ENCODE data around the gene CACNA1F. TPM values are rescaled to one million over a fixed set of nuclear protein-coding genes. Genes with fewer than 3 reads are reported as not detected.

The CACNA1F gene
- total and polyA plus RNA-seq, 2 donors, result 0.05 to 0.10 TPM

GRCh38 chrX:49231333-49232000 lies 1.7 kb downstream of the CACNA1F start:
- no peak for DNase-seq (ENCODE audit: extremely low spot score)
- WGBS, result 94% methylated on average over 10 of the region's 10 CpGs
- H3K27ac ChIP-seq (ENCODE audit: low read depth), result no peak overlapping the region

GRCh38 chrX:49230500-49231232 lies 2.5 kb downstream of the CACNA1F start:
- no peak overlapping the region for H3K27ac ChIP-seq (ENCODE audit: low read depth)
- no peaks in the 10 kb centered on the region for H3K4me1 ChIP-seq (ENCODE audit: insufficient read depth)
- DNase-seq (ENCODE audit: extremely low spot score), result no peak
- WGBS, result 6% methylated on average over 44 of the region's 44 CpGs
- peak overlapping the region; percentile 29 for H3K4me3 ChIP-seq (ENCODE audit: low read depth, low read length)
- H3K36me3 ChIP-seq (ENCODE audit: insufficient read depth), result no peaks in the 10 kb centered on the region

More at GRCh38 chrX:49231333-49232000, 1.7 kb downstream of the CACNA1F start:
- no peak overlapping the region for H3K4me3 ChIP-seq (ENCODE audit: low read depth, low read length)
- no peaks in the 10 kb centered on the region for H3K36me3 ChIP-seq (ENCODE audit: insufficient read depth)
- no peaks in the 10 kb centered on the region for H3K4me1 ChIP-seq (ENCODE audit: insufficient read depth)

- WGBS, result 88% methylated on average over 17 of the region's 17 CpGs
- no peak for DNase-seq (ENCODE audit: extremely low spot score)
- H3K4me3 ChIP-seq (ENCODE audit: low read depth, low read length), result no peak overlapping the region
- no peaks in the 10 kb centered on the region for H3K4me1 ChIP-seq (ENCODE audit: insufficient read depth)
- no peaks in the 10 kb centered on the region for H3K36me3 ChIP-seq (ENCODE audit: insufficient read depth)
- no peak overlapping the region for H3K27ac ChIP-seq (ENCODE audit: low read depth)
Measured at GRCh38 chrX:49228185-49228584, 5.0 kb downstream of the CACNA1F start.

- no peaks in the 10 kb centered on the region for H3K4me1 ChIP-seq (ENCODE audit: insufficient read depth)
- WGBS, result 89% methylated on average over 2 of the region's 2 CpGs
- no peak overlapping the region for H3K27ac ChIP-seq (ENCODE audit: low read depth)
- H3K4me3 ChIP-seq (ENCODE audit: low read depth, low read length), result no peak overlapping the region
- no peaks in the 10 kb centered on the region for H3K36me3 ChIP-seq (ENCODE audit: insufficient read depth)
- DNase-seq (ENCODE audit: extremely low spot score), result no peak
Measured at GRCh38 chrX:49227726-49228125, 5.4 kb downstream of the CACNA1F start.

GRCh38 chrX:49226946-49227345 lies 6.2 kb downstream of the CACNA1F start:
- Histone ChIP-seq H3K36me3 (ENCODE audit: insufficient read depth) (no peaks in the 10 kb centered on the region), H3K27ac (ENCODE audit: low read depth) (no peak overlapping the region), H3K4me1 (ENCODE audit: insufficient read depth) (no peaks in the 10 kb centered on the region), H3K4me3 (ENCODE audit: low read depth, low read length) (no peak overlapping the region)
- DNase-seq (ENCODE audit: extremely low spot score), result no peak
- 91% methylated on average over 9 of the region's 9 CpGs for WGBS

GRCh38 chrX:49225858-49226257 lies 7.3 kb downstream of the CACNA1F start:
- no peak overlapping the region for H3K27ac ChIP-seq (ENCODE audit: low read depth)
- 72% methylated on average over 14 of the region's 14 CpGs for WGBS
- no peaks in the 10 kb centered on the region for H3K36me3 ChIP-seq (ENCODE audit: insufficient read depth)
- no peaks in the 10 kb centered on the region for H3K4me1 ChIP-seq (ENCODE audit: insufficient read depth)
- no peak for DNase-seq (ENCODE audit: extremely low spot score)
- no peak overlapping the region for H3K4me3 ChIP-seq (ENCODE audit: low read depth, low read length)

- WGBS, result 71% methylated on average over 2 of the region's 2 CpGs
- Histone ChIP-seq H3K4me3 (ENCODE audit: low read depth, low read length) (no peak overlapping the region), H3K27ac (ENCODE audit: low read depth) (no peak overlapping the region), H3K4me1 (ENCODE audit: insufficient read depth) (no peaks in the 10 kb centered on the region), H3K36me3 (ENCODE audit: insufficient read depth) (no peaks in the 10 kb centered on the region)
- DNase-seq (ENCODE audit: extremely low spot score), result no peak
Measured at GRCh38 chrX:49221868-49222267, 11.3 kb downstream of the CACNA1F start.

GRCh38 chrX:49220100-49220499 lies 13.0 kb downstream of the CACNA1F start:
- no peak for DNase-seq (ENCODE audit: extremely low spot score)
- H3K4me3 ChIP-seq (ENCODE audit: low read depth, low read length), result no peak overlapping the region
- H3K36me3 ChIP-seq (ENCODE audit: insufficient read depth), result no peaks in the 10 kb centered on the region
- no peak overlapping the region for H3K27ac ChIP-seq (ENCODE audit: low read depth)
- H3K4me1 ChIP-seq (ENCODE audit: insufficient read depth), result no peaks in the 10 kb centered on the region

- WGBS, result 82% methylated on average over 14 of the region's 14 CpGs
Measured at GRCh38 chrX:49214996-49215526, 18.1 kb downstream of the CACNA1F start.

GRCh38 chrX:49214416-49214815 lies 18.7 kb downstream of the CACNA1F start:
- no peak overlapping the region for H3K27ac ChIP-seq (ENCODE audit: low read depth)
- H3K36me3 ChIP-seq (ENCODE audit: insufficient read depth), result no peaks in the 10 kb centered on the region
- no peak overlapping the region for H3K4me3 ChIP-seq (ENCODE audit: low read depth, low read length)
- H3K4me1 ChIP-seq (ENCODE audit: insufficient read depth), result no peaks in the 10 kb centered on the region
- 77% methylated on average over 2 of the region's 2 CpGs for WGBS
- no peak for DNase-seq (ENCODE audit: extremely low spot score)

More at GRCh38 chrX:49214996-49215526, 18.1 kb downstream of the CACNA1F start:
- Histone ChIP-seq H3K4me3 (ENCODE audit: low read depth, low read length) (no peak overlapping the region), H3K27ac (ENCODE audit: low read depth) (no peak overlapping the region), H3K36me3 (ENCODE audit: insufficient read depth) (no peaks in the 10 kb centered on the region), H3K4me1 (ENCODE audit: insufficient read depth) (no peaks in the 10 kb centered on the region)
- no peak for DNase-seq (ENCODE audit: extremely low spot score)

- 79% methylated on average over 1 of the region's 1 CpG for WGBS
- Histone ChIP-seq H3K36me3 (ENCODE audit: insufficient read depth) (no peaks in the 10 kb centered on the region), H3K4me3 (ENCODE audit: low read depth, low read length) (no peak overlapping the region), H3K27ac (ENCODE audit: low read depth) (no peak overlapping the region), H3K4me1 (ENCODE audit: insufficient read depth) (no peaks in the 10 kb centered on the region)
- DNase-seq (ENCODE audit: extremely low spot score), result no peak
Measured at GRCh38 chrX:49212861-49213260, 20.3 kb downstream of the CACNA1F start.

GRCh38 chrX:49212209-49212608 lies 20.9 kb downstream of the CACNA1F start:
- 90% methylated on average over 2 of the region's 2 CpGs for WGBS
- no peaks in the 10 kb centered on the region for H3K36me3 ChIP-seq (ENCODE audit: insufficient read depth)
- no peak overlapping the region for H3K4me3 ChIP-seq (ENCODE audit: low read depth, low read length)
- no peaks in the 10 kb centered on the region for H3K4me1 ChIP-seq (ENCODE audit: insufficient read depth)
- no peak overlapping the region for H3K27ac ChIP-seq (ENCODE audit: low read depth)
- DNase-seq (ENCODE audit: extremely low spot score), result no peak

- no peak for DNase-seq (ENCODE audit: extremely low spot score)
- Histone ChIP-seq H3K4me1 (ENCODE audit: insufficient read depth) (no peaks in the 10 kb centered on the region), H3K27ac (ENCODE audit: low read depth) (no peak overlapping the region), H3K36me3 (ENCODE audit: insufficient read depth) (no peaks in the 10 kb centered on the region), H3K4me3 (ENCODE audit: low read depth, low read length) (no peak overlapping the region)
- WGBS, result 85% methylated on average over 9 of the region's 9 CpGs
Measured at GRCh38 chrX:49211074-49211473, 22.1 kb downstream of the CACNA1F start.

- H3K27ac ChIP-seq (ENCODE audit: low read depth), result no peak overlapping the region
- DNase-seq (ENCODE audit: extremely low spot score), result no peak
- no peak overlapping the region for H3K4me3 ChIP-seq (ENCODE audit: low read depth, low read length)
- H3K36me3 ChIP-seq (ENCODE audit: insufficient read depth), result no peaks in the 10 kb centered on the region
- no peaks in the 10 kb centered on the region for H3K4me1 ChIP-seq (ENCODE audit: insufficient read depth)
- WGBS, result 74% methylated on average over 8 of the region's 8 CpGs
Measured at GRCh38 chrX:49210406-49210805, 22.7 kb downstream of the CACNA1F start.
